SK-N-MC (cell line): ENCODE results near the gene DCUN1D2.

Source experiments
- EZH2 ChIP-seq: fragments of 200-600 bp; sonication (generic); IDR thresholded peaks from one replicate; pipeline ENCODE4 v1.6.1; 2017; ENCODE audit warnings: antibody characterized with exemption
- POLR2AphosphoS5 ChIP-seq: IDR thresholded peaks from 2 replicates; pipeline ENCODE4 v1.6.1; 2012; ENCODE audit warnings: mild to moderate bottlenecking, low read depth, low read length, borderline replicate concordance

DNA sequence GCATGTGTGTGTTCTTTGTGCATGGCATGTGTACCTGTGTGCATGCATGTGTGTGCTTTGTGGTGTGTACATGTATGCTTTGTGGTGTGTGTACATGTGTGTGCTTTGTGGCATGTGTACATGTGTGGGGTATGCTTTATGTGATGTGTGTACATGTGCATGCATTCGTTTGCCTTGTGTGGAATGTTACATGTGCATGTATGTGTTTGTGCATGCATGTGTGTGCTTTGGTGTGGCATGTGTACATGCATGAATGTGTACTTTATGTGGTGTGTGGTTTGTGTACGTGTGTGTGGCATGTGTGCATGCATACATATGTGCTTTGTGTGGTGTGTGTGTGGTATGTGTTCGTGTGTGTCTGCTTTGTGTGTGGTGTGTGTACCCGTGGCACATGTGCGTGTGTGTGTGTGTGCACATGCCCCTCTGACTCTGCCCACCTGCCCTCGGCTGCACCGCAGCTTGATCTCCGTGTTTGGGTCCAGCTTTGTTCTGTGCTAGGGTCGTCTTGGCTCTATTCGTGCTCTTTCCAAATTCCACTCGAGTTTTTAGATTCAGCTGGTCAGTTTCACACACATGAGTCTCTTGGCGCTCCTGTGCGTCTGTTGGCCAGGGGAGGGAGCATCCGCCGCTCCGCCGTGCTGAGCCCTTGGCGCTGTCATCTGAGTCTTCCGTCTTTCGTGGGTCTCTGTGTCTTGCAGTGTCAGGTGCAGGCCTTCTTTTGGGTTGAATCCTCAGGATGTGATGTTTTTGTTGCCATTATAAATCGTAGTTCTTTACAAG lies 47.6 kb upstream of the DCUN1D2 start:
- no peak for TF ChIP-seq EZH2
- no peak for TF ChIP-seq POLR2AphosphoS5
